Mammary epithelial cell (primary cell): ENCODE measurements around the gene ELP2.

ENCODE experiments used
- EZH2 ChIP-seq: IDR thresholded peaks from 2 replicates; pipeline ENCODE4 v1.6.1; 2012; ENCODE audit warnings: low read length, inconsistent platforms, borderline replicate concordance
- TF ChIP-seq, protein P1 (sequence below), 2 donors: IDR thresholded peaks in 1 of 2; conservative IDR thresholded peaks in 1 of 2; 2 replicates each; pipeline ENCODE4 v1.5.1; 2011 to 2012; ENCODE audit warnings: inconsistent platforms in 2 of 2, low read length in 2 of 2, mild to moderate bottlenecking in 2 of 2, control low read depth in 1 of 2, low read depth in 1 of 2; ENCODE audit not compliant: insufficient read depth in 1 of 2; ENCODE audit errors: extremely low read depth in 1 of 2

DNA sequence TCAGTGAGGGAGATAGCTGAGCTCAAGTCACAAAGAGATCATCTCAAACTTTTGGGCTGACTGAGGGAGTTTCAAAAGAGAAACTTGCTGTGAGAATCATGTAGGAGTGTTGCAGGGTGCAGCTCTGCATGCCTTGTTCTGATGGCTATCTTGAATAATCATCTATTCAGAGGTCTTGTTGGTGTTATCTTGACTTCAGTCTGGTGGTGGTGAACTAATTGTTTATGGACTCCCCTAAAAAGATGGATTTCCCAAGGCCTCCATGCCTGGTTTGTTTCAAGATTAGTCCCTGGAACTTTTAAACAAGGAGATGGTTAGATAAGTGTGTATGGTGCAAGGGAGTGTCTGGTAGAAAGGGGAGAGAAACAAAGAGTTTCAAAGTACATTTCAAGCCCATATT lies 30.4 kb upstream of the ELP2 start:
- TF ChIP-seq, protein P1, sequence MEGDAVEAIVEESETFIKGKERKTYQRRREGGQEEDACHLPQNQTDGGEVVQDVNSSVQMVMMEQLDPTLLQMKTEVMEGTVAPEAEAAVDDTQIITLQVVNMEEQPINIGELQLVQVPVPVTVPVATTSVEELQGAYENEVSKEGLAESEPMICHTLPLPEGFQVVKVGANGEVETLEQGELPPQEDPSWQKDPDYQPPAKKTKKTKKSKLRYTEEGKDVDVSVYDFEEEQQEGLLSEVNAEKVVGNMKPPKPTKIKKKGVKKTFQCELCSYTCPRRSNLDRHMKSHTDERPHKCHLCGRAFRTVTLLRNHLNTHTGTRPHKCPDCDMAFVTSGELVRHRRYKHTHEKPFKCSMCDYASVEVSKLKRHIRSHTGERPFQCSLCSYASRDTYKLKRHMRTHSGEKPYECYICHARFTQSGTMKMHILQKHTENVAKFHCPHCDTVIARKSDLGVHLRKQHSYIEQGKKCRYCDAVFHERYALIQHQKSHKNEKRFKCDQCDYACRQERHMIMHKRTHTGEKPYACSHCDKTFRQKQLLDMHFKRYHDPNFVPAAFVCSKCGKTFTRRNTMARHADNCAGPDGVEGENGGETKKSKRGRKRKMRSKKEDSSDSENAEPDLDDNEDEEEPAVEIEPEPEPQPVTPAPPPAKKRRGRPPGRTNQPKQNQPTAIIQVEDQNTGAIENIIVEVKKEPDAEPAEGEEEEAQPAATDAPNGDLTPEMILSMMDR (conservative IDR thresholded peaks at IDR 0.05 in 1 of 2, IDR thresholded peaks at IDR 0.05 in 1 of 2; ENCODE audit: extremely low read depth in 1 of 2, insufficient read depth in 1 of 2, low read depth in 1 of 2, low read length in 2 of 2) = no peak
- TF ChIP-seq EZH2 = no peak
